Spleen (tissue), 11 donors: Measurements from ENCODE around the gene KITLG. TPM values are rescaled to one million over a fixed set of nuclear protein-coding genes. Genes with fewer than 3 reads are reported as not detected.

ENCODE experiments used
- DNase-seq: peaks from one replicate; pipeline ENCODE4 v3.0.0-alpha.2; 2020
- H3K27ac ChIP-seq, 8 donors: fragments of 200-600 bp; sonication (generic) in 7 of 8; 1 replicate in 4 of 8; 2 replicates in 4 of 8; pipeline versions ENCODE4 v1.5.0 to v1.8.0; 2016 to 2021; ENCODE audit warnings: inconsistent platforms in 4 of 8, mild to moderate bottlenecking in 4 of 8, moderate library complexity in 1 of 8
- H3K27me3 ChIP-seq, 7 donors: fragments of 200-600 bp; sonication (generic) in 6 of 7; replicated peaks in 1 of 7; 1 replicate in 4 of 7; 2 replicates in 3 of 7; pipeline versions ENCODE4 v1.5.0 to v1.8.0; 2016 to 2021; ENCODE audit warnings: inconsistent platforms in 3 of 7, mild to moderate bottlenecking in 1 of 7
- H3K36me3 ChIP-seq, 6 donors: fragments of 200-600 bp; sonication (generic) in 5 of 6; 1 replicate in 4 of 6; 2 replicates in 2 of 6; pipeline versions ENCODE4 v1.5.0 to v1.8.0; 2016 to 2021; ENCODE audit warnings: inconsistent platforms in 2 of 6
- H3K4me1 ChIP-seq, 6 donors: fragments of 200-600 bp; sonication (generic) in 5 of 6; 1 replicate in 3 of 6; 2 replicates in 3 of 6; pipeline versions ENCODE4 v1.5.0 to v1.8.0; 2016 to 2021; ENCODE audit warnings: inconsistent platforms in 3 of 6
- H3K4me3 ChIP-seq, 8 donors: fragments of 200-600 bp; sonication (generic) in 7 of 8; 1 replicate in 4 of 8; 2 replicates in 4 of 8; pipeline versions ENCODE4 v1.5.0 to v1.8.0; 2016 to 2021; ENCODE audit warnings: inconsistent platforms in 4 of 8, mild to moderate bottlenecking in 4 of 8, moderate library complexity in 2 of 8
- H3K9me3 ChIP-seq, 8 donors: fragments of 200-600 bp; sonication (generic) in 7 of 8; 1 replicate in 4 of 8; 2 replicates in 4 of 8; pipeline versions ENCODE4 v1.5.0 to v1.8.0; 2016 to 2021; ENCODE audit warnings: inconsistent platforms in 4 of 8
- POLR2A ChIP-seq, 3 donors: fragments of 450-650 bp; IDR thresholded peaks; one replicate each; pipeline ENCODE4 v1.5.1; 2017; ENCODE audit warnings: antibody characterized with exemption in 3 of 3, mild to moderate bottlenecking in 1 of 3
- POLR2AphosphoS5 ChIP-seq, 3 donors: sonication (generic); formaldehyde crosslinking; IDR thresholded peaks; one replicate each; pipeline ENCODE4 v1.5.1; 2017; ENCODE audit warnings: antibody characterized with exemption in 3 of 3
- WGBS, 5 donors: extraction: QIAGEN DNeasy Blood & Tissue Kit in 3 of 5; methylation state at CpG; one replicate each; pipeline versions ENCODE4 v1.1.5 to v1.1.7; 2013 to 2018; 5-methylcytosine and 5-hydroxymethylcytosine counted together
- intact Hi-C: fragments of 100-400 bp; cut with DNase I; formaldehyde crosslinking; loops from one replicate; pipeline ENCODE4 v1.15.0; 2023; ENCODE audit warnings: low total_unique reads
- polyA plus RNA-seq, 3 donors: library from polyadenylated mRNA; stranded (reverse); fragments of 200-250 nt; gene quantifications; one replicate each; pipeline ENCODE4 v1.2.1, GENCODE V29; 2013
- total RNA-seq, 7 donors: library from RNA; depleted of rRNA in 3 of 7; stranded (reverse); fragments of >200 nt in 3 of 7; fragmentation: NEBNext Ultra II Directional in 4 of 7; extraction: Animal tissue kit (Norgen Biotek cat#: 25700) in 4 of 7; gene quantifications; one replicate each; pipeline versions ENCODE4 v1.1.0 to v1.2.1, GENCODE V29; 2016 to 2021
- TF ChIP-seq, protein P1 (sequence below), 11 experiments: fragments of 200-600 bp in 7 of 11; fragments of 450-650 bp in 4 of 11; sonication (generic) in 4 of 11; IDR thresholded peaks in 8 of 11; conservative IDR thresholded peaks in 3 of 11; 1 replicate in 7 of 11; 2 replicates in 4 of 11; pipeline versions ENCODE4 v1.4.0 to v1.8.0; 2016 to 2021; ENCODE audit warnings: antibody characterized with exemption in 11 of 11, inconsistent platforms in 4 of 11, mild to moderate bottlenecking in 1 of 11
- donor health status: healthy with polysubstance abuse.
- donor health status: DM: no; HTN: no; CAD: no; lungs with moderate emphysema.
- donor health status: DM: no; HTN: no; CAD: no.
- donor health status: Bipolar disorder and iron deficiency.
- donor health status: healthy.
- donor health status: DM: no; HTN: no; CAD: no.
- donor health status: DM: yes; HTN: yes; CAD: no.

KITLG gene
- total and polyA plus RNA-seq, 10 donors: 0.74 to 8.2 (median 3.8) TPM

DNA sequence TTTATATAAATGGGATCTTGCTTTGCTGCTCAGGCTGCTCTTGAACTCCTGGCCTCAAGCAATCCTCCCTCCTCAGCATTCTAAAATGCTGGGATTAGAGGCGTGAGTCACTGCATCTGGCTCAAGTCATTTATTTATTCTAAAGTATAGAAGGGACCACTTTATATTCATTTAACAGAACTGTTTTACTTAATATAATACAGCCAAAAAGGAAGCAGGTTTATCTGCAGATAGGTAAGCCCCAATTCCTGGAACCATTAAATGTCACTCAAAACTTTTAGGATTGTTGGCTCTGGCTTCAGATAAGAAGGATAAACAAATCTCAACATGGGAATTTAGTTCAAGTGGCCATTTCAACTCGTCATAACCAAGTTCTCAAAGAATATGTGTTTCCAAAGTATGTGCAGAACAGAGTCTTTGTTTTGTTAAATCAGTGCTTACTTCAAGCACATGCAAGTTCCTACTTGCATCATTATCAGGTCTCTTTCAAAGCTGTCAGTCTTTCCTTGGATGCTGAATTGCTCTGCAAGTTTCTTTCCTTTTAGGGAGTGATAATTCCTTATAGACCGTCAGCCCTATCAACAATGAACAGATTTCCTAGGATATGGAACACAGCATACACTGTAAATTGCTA lies 60.4 kb downstream of the KITLG start:
- no peak for DNase-seq
- H3K36me3 ChIP-seq: no peaks in the 10 kb centered on the region
- no peak overlapping the region for H3K27ac ChIP-seq
- H3K9me3 ChIP-seq: no peaks in the 10 kb centered on the region
- intact Hi-C loops: no loop called here
- no peak overlapping the region for H3K4me3 ChIP-seq
- H3K4me1 ChIP-seq: no peaks in the 10 kb centered on the region
- no peak for TF ChIP-seq POLR2A (IDR thresholded peaks at IDR 0.05)
- TF ChIP-seq, protein P1, sequence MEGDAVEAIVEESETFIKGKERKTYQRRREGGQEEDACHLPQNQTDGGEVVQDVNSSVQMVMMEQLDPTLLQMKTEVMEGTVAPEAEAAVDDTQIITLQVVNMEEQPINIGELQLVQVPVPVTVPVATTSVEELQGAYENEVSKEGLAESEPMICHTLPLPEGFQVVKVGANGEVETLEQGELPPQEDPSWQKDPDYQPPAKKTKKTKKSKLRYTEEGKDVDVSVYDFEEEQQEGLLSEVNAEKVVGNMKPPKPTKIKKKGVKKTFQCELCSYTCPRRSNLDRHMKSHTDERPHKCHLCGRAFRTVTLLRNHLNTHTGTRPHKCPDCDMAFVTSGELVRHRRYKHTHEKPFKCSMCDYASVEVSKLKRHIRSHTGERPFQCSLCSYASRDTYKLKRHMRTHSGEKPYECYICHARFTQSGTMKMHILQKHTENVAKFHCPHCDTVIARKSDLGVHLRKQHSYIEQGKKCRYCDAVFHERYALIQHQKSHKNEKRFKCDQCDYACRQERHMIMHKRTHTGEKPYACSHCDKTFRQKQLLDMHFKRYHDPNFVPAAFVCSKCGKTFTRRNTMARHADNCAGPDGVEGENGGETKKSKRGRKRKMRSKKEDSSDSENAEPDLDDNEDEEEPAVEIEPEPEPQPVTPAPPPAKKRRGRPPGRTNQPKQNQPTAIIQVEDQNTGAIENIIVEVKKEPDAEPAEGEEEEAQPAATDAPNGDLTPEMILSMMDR (IDR thresholded peaks at IDR 0.05 in 8 of 11, conservative IDR thresholded peaks at IDR 0.05 in 3 of 11): no peak
- TF ChIP-seq POLR2AphosphoS5 (IDR thresholded peaks at IDR 0.05): no peak
- no peaks in the 10 kb centered on the region for H3K27me3 ChIP-seq
- 54 to 61% (median 58%) methylated on average over 3 of the region's 3 CpGs for whole genome bisulfite sequencing, 5 donors

DNA sequence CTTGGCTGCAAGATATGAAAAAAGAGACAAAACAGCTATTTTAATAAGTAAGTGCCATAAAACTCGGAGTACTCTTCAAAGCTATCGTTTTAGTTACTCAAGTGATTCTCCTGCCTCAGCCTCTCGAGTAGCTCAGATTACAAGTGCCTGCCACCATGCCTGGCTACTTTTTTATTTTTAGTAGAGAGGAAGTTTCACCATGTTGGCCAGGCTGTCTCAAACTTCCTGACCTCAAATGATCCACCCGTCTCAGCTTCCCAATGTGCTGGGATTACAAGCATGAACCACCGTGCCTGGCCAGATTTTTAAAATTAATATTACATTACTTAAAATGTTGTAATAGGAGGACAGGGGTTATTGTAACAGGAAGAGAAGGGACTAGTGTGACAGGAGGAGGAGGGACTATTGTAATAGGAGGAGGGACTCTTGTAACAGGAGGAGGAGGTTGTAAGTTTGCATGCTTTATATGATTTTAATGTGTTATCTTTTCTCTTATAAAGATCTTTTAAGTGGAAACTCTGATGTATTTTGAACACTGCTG lies 61.3 kb downstream of the KITLG start:
- no peak for TF ChIP-seq POLR2AphosphoS5 (IDR thresholded peaks at IDR 0.05)
- TF ChIP-seq, protein P1 (IDR thresholded peaks at IDR 0.05 in 8 of 11, conservative IDR thresholded peaks at IDR 0.05 in 3 of 11): no peak
- no peak for TF ChIP-seq POLR2A (IDR thresholded peaks at IDR 0.05)
- no peak for DNase-seq
- intact Hi-C loops: no loop called here

DNA sequence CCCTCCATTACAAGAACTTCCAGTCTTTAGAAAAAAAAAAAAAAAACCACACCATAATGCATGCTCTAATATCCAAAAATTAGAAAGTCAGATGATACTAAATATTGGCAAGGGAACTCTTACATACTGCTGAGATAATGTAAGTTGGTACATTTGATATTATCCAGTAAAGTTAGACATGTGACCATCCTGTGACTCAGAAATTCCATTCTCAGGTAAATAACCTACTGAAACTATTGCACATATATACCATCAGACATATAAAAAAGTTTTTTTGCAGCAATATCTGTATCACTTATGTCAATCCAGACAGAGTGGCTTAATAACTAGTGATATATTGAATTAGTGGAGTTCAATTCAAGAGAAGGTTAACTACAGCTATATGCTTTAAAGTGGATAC lies 63.5 kb downstream of the KITLG start:
- no peaks in the 10 kb centered on the region for H3K27me3 ChIP-seq
- H3K4me1 ChIP-seq: no peaks in the 10 kb centered on the region
- H3K36me3 ChIP-seq: no peaks in the 10 kb centered on the region
- H3K27ac ChIP-seq: no peak overlapping the region
- H3K9me3 ChIP-seq: no peaks in the 10 kb centered on the region
- intact Hi-C loops: no loop called here
- TF ChIP-seq, protein P1 (IDR thresholded peaks at IDR 0.05 in 8 of 11, conservative IDR thresholded peaks at IDR 0.05 in 3 of 11): no peak
- TF ChIP-seq POLR2A (IDR thresholded peaks at IDR 0.05): no peak
- no peak overlapping the region for H3K4me3 ChIP-seq
- no peak for DNase-seq

More for the DNA sequence above, 61.3 kb downstream of the KITLG start:
- H3K4me3 ChIP-seq: no peak overlapping the region
- 62 to 81% (median 76%) methylated on average over 5 of the region's 5 CpGs for WGBS, 5 donors
- H3K27ac ChIP-seq: no peak overlapping the region
- no peaks in the 10 kb centered on the region for H3K4me1 ChIP-seq
- H3K36me3 ChIP-seq: no peaks in the 10 kb centered on the region
- no peaks in the 10 kb centered on the region for H3K9me3 ChIP-seq
- no peaks in the 10 kb centered on the region for H3K27me3 ChIP-seq

DNA sequence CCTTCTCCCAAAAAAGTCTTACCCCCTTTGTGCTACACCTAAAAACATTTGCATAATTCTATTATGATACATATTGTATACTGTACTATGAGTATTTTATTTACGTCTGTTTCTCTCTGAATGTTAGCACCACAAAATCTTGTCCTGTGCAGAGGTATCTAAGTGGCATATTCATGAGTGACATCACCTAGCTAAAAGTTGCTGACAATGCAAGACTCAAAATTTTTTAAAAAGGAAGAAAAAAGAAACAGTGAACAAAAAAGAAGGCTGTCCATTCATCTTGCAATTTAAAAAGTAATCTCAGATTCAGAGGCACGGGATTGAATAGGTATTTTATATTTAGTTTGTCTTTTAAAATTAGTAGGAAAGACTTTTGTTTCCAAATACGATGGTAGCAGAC lies 69.4 kb downstream of the KITLG start:
- no peak overlapping the region for H3K4me3 ChIP-seq
- no peak for TF ChIP-seq POLR2AphosphoS5 (IDR thresholded peaks at IDR 0.05)
- TF ChIP-seq, protein P1 (IDR thresholded peaks at IDR 0.05 in 8 of 11, conservative IDR thresholded peaks at IDR 0.05 in 3 of 11): no peak
- TF ChIP-seq POLR2A (IDR thresholded peaks at IDR 0.05): no peak
- H3K27ac ChIP-seq: no peak overlapping the region
- no peaks in the 10 kb centered on the region for H3K9me3 ChIP-seq
- no peaks in the 10 kb centered on the region for H3K27me3 ChIP-seq
- 86 to 96% (median 91%) methylated on average over 3 of the region's 3 CpGs for WGBS, 5 donors
- no peaks in the 10 kb centered on the region for H3K4me1 ChIP-seq
- intact Hi-C loops: no loop called here
- DNase-seq: no peak
- H3K36me3 ChIP-seq: peaks cover 0 to 4% (median 0%) of the 10 kb centered on the region in 6 donors
